Amniotic stem cell (primary cell): ENCODE measurements around the gene ACTG1.

Experiments used
- DNase-seq: peaks from one replicate; lab custom pipeline; 2025; lab: John Stamatoyannopoulos, UW

Gene ACTG1

DNA sequence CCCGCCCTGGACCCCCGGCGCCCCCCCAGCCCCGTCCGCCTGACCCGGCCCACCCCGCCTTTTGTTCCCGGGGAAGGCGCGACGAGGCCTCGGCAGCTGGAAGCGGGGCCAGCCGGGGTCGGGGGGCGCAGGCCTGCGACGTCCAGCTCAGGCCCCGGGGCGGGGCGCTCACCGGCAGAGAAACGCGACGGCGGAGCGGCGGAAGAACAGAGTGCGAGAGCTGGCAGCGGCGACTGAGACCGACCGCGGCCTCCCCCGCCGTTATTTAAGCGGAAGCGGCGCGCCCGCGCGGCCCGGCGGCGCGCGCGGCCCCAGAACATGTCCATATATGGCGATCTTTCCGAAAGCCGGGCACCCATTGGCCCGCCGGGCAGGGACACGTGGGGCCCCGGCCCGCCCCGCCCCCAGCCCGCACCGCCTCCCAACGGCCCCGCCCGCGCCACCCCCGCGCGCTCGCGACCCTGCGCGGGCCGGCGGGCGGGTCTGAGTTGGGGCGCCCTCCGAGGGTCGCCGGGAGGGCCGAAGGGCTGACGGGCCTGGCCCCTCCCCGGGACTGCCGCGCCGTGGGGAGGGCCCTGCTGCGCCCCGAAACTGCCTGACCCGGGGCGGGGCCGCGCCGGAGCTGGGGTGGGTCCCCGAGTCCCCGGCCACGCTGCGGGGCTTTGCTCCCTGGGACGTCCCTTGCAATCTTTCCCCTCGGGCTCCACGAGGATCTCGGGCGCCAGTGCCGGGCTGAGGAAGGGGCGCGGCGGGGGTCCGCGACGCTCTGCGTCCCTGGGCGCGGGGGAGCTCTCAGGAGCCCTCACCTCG, at the start of gene ACTG1:
ACTG1 (minus strand) TSS at position 238 of the 810 bp plus-strand sequence. CDS start 445 bp downstream, outside the sequence.
- peak; percentile 86 for DNase-seq

- DNase-seq = no peak
Measured at GRCh38 chr17:81561494-81561885, 48.9 kb upstream of the ACTG1 start.

GRCh38 chr17:81558941-81559806, 46.6 kb upstream of the ACTG1 start:
- DNase-seq = no peak

DNA sequence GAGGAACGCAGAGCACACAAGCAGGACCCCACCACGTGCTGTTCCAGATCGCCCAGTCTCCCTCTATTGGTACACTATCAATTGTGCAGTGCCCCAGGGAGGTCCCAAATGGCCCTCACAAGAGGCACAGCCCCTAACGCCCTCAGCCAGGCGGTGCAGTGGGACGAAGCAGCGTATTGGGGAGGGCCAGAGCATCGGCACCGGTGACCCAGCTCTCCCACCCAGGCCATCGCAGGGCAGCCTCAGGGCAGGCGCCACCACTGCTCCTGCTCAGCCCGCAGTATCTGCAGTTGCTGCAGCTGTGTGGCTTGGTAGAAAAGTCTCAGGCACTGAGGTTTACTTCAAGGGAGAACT, 45.5 kb upstream of the ACTG1 start:
- DNase-seq = no peak

GRCh38 chr17:81557276-81558114, 44.9 kb upstream of the ACTG1 start:
- no peak for DNase-seq

- no peak for DNase-seq
Measured at GRCh38 chr17:81556863-81557262, 44.3 kb upstream of the ACTG1 start.

DNA sequence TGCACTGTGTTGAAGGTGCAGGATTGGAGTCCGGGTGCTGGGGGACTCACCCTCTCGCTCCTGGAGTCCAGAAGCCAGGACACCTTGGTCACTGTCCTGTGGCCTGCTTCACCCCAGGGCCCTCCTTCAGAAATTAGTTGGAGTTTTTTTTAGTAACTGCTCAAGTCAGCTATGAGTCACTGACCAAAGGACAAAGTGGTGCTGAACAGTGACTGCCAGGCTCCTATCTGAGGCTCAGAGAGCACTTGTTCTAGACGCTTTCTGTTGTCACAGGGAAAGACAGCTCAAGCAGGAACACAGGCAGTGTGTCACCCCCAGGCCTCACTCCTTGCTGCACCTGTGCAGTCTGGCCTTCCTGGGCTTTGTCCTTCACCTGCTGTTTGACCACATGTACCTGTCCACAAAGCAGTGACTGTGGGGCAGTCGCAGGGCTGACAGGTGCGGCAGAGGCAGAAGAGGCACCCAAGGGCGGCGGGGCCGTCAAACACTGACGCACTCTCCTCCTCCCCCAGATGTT, 43.6 kb upstream of the ACTG1 start:
- DNase-seq = no peak

DNA sequence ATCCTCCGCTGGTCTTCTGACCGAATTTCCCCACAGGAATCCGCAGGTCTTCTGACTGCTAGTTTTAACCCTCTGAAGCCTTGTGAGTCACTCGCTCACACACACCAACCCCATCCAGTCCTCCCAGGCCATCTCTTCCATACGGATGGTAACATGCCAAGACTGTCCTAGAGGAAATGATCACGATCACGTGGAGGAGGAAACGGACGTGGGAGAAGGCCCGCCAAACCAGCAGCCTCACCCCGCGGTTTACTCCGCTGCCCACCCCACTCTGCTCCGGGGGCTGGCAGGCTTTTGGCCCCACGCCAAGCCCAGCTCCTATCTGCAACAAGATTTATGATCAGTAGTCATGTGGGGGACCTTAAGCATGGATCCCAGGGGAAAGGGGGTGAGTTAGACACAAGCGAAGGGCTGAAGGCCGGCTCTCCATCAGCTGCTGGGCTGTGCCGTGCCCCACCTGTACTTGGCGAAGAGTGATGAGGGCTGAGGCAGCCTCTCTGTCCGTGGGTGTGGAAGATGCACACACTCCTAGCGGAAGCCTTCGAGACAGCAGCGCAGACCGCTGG, 41.1 kb upstream of the ACTG1 start:
- DNase-seq = peak; percentile 73

- peak; percentile 46 for DNase-seq
Measured at GRCh38 chr17:81553018-81553615, 40.5 kb upstream of the ACTG1 start.

GRCh38 chr17:81552244-81553017, 39.8 kb upstream of the ACTG1 start, which contains the start of gene FAAP100:
Gene FAAP100, minus strand, starts transcription at chr17:81552353. Its CDS starts 23 bp downstream, at chr17:81552330.
- DNase-seq = peak; percentile 53

GRCh38 chr17:81551458-81552243, 39.1 kb upstream of the ACTG1 start:
- DNase-seq = no peak

DNA sequence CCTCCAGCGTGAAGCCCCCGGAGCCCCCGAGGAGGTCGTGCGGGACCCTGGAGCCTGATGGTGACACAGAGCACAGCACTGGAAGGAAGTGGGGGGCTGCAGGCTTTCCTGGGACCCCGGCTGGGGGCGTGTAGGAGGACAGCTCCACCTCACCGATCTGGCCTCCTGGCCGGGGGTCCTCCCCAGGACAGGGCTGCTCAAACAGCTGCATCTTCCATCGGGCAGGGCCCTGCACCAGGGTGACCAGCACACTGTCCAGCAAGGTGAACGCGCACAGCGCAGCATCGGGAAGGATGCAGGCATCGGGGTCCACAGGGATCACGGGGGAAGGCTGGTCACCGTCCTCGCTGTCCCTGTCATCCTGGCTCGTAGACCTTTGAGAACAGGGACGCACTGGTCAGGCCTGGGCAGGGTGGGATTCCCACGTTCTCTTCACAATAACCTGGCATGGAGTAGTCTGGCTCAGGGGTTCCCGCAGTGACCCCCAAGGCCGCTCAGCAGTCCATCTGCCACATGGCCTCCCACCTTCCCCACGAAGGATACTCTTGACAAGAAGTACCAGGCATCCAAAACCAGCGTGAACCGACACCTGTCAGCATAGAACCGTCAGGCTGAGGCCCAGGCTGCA, 38.3 kb upstream of the ACTG1 start:
- no peak for DNase-seq

GRCh38 chr17:81550285-81550684, 37.7 kb upstream of the ACTG1 start:
- DNase-seq = no peak

- DNase-seq = no peak
Measured at GRCh38 chr17:81549826-81550225, 37.2 kb upstream of the ACTG1 start.

GRCh38 chr17:81549031-81549557, 36.5 kb upstream of the ACTG1 start:
- DNase-seq = no peak

GRCh38 chr17:81547614-81547982, 35.0 kb upstream of the ACTG1 start:
- DNase-seq = no peak

GRCh38 chr17:81546906-81547613, 34.5 kb upstream of the ACTG1 start:
- no peak for DNase-seq
